Measurements from ENCODE around the gene CLSTN2.

Gene CLSTN2

DNA sequence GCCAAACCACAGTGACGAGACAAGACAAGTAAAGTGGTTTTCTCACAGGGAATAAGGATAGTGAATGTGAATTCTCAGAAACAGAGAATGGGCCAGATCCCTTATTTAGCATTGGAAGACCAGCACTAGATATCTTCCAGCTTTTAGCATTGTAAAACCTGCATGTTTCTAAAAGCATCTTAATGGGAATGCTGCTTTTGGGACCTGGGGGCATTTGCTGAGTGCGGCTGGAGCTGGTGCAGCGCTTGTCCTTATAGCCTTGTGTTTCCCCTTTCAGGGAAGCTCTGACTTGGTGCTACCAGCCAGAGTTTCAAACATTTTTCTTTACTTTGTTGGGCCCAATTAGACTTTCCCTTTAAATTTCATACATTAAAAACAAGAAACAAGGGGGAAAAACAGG lies 52.9 kb downstream of the CLSTN2 start:
- H3K27me3 ChIP-seq (ENCODE audit: control insufficient read depth in 3 of 3, insufficient read depth in 3 of 3, low read depth in 1 of 3, low read length in 3 of 3), result no peaks in the 10 kb centered on the region
- H3K4me3 ChIP-seq (ENCODE audit: low read length in 2 of 2), result no peak overlapping the region
- no peak for DNase-seq (ENCODE audit: low spot score)

DNA sequence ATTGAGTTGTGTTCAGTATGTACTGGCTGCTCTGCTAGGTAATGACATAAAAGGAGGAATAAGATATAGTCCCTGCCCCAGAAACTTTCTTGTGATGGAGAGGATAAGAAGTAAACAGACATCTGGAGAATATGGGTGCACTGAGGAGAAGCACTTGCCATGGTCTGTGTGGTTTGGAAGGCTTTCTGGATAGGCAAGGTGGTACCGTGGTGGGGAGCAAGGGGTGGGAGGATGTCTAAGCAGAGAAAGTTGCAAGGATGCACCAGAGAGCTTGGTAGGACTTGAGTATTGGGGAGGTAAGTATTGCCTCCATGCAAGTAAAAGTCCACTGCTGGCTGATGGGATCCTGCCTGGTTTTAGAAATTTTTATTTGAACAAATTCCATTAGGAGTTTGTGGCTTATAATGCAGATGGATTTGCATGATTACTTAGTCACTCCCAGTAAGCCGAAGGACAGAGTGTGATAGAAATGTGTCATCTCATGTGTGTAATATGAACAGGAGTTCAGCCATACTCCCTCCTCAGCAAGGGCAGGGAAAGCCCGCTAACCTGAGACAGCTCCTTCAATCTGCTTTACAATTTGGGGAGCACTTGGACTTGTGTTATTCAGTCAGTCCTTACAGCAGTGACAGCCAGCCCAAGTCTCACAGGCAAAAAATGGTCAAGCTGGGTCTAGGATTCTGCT lies 53.6 kb downstream of the CLSTN2 start:
- no peaks in the 10 kb centered on the region for H3K9me3 ChIP-seq (replicated peaks in 1 of 2; ENCODE audit: control insufficient read depth in 2 of 2, insufficient read depth in 1 of 2, low read depth in 1 of 2, low read length in 2 of 2)
- H3K23ac ChIP-seq (ENCODE audit: low read depth, low read length, poor library complexity), result no peak overlapping the region
- H3K27ac ChIP-seq (replicated peaks; ENCODE audit: low read length), result no peak overlapping the region
- no peak overlapping the region for H3K18ac ChIP-seq (ENCODE audit: low read length)
- no peaks in the 10 kb centered on the region for H3K4me1 ChIP-seq (ENCODE audit: control insufficient read depth in 2 of 2, insufficient read depth in 1 of 2, low read depth in 1 of 2, low read length in 2 of 2)
- H3K27me3 ChIP-seq (ENCODE audit: control insufficient read depth in 3 of 3, insufficient read depth in 3 of 3, low read depth in 1 of 3, low read length in 3 of 3), result no peaks in the 10 kb centered on the region
- H3K4me2 ChIP-seq (ENCODE audit: insufficient read depth, low read length, poor library complexity, severe bottlenecking), result no peak overlapping the region
- H2BK5ac ChIP-seq (ENCODE audit: low read length), result no peak overlapping the region
- no peak for DNase-seq (ENCODE audit: low spot score)
- no peak overlapping the region for H4K8ac ChIP-seq (ENCODE audit: low read depth, low read length)
- no peak overlapping the region for H2BK120ac ChIP-seq (ENCODE audit: low read depth, low read length)
- H3K4ac ChIP-seq (ENCODE audit: low read length), result no peak overlapping the region
- no peaks in the 10 kb centered on the region for H3K79me1 ChIP-seq (ENCODE audit: low read depth, low read length)
- no peak overlapping the region for H2BK15ac ChIP-seq (ENCODE audit: low read length)
- no peaks in the 10 kb centered on the region for H3K36me3 ChIP-seq (replicated peaks in 1 of 2; ENCODE audit: control insufficient read depth in 2 of 2, insufficient read depth in 2 of 2, low read length in 2 of 2)
- no peak overlapping the region for H4K91ac ChIP-seq (ENCODE audit: low read depth, low read length, poor library complexity)
- H2AFZ ChIP-seq (ENCODE audit: low read length), result no peak overlapping the region
- H2AK5ac ChIP-seq (ENCODE audit: low read depth, low read length), result no peak overlapping the region
- no CpG with 5 or more reads among the region's 3 CpGs for WGBS, 2 donors (ENCODE audit: extremely low coverage in 2 of 2, insufficient read length in 2 of 2, insufficient replicate concordance in 1 of 2)
- H2BK12ac ChIP-seq (ENCODE audit: low read length), result no peak overlapping the region
- no peak overlapping the region for H3K14ac ChIP-seq (ENCODE audit: low read length)
- no peak overlapping the region for H3K9ac ChIP-seq (ENCODE audit: low read depth, low read length, poor library complexity)
- no peak overlapping the region for H3K4me3 ChIP-seq (ENCODE audit: low read length in 2 of 2)

More for the DNA sequence above, 52.9 kb downstream of the CLSTN2 start:
- Histone ChIP-seq H3K18ac (ENCODE audit: low read length) (no peak overlapping the region), H3K4ac (ENCODE audit: low read length) (no peak overlapping the region), H3K9ac (ENCODE audit: low read depth, low read length, poor library complexity) (no peak overlapping the region), H2BK5ac (ENCODE audit: low read length) (no peak overlapping the region), H3K4me1 (ENCODE audit: control insufficient read depth in 2 of 2, insufficient read depth in 1 of 2, low read depth in 1 of 2, low read length in 2 of 2) (no peaks in the 10 kb centered on the region), H3K9me3 (replicated peaks in 1 of 2; ENCODE audit: control insufficient read depth in 2 of 2, insufficient read depth in 1 of 2, low read depth in 1 of 2, low read length in 2 of 2) (no peaks in the 10 kb centered on the region), H3K36me3 (replicated peaks in 1 of 2; ENCODE audit: control insufficient read depth in 2 of 2, insufficient read depth in 2 of 2, low read length in 2 of 2) (no peaks in the 10 kb centered on the region), H4K91ac (ENCODE audit: low read depth, low read length, poor library complexity) (no peak overlapping the region), H3K4me2 (ENCODE audit: insufficient read depth, low read length, poor library complexity, severe bottlenecking) (no peak overlapping the region), H3K27ac (replicated peaks; ENCODE audit: low read length) (no peak overlapping the region), H3K79me1 (ENCODE audit: low read depth, low read length) (no peaks in the 10 kb centered on the region), H4K8ac (ENCODE audit: low read depth, low read length) (no peak overlapping the region), H3K23ac (ENCODE audit: low read depth, low read length, poor library complexity) (no peak overlapping the region), H2AFZ (ENCODE audit: low read length) (no peak overlapping the region), H2BK120ac (ENCODE audit: low read depth, low read length) (no peak overlapping the region), H2BK12ac (ENCODE audit: low read length) (no peak overlapping the region), H2BK15ac (ENCODE audit: low read length) (no peak overlapping the region), H3K14ac (ENCODE audit: low read length) (no peak overlapping the region), H2AK5ac (ENCODE audit: low read depth, low read length) (no peak overlapping the region)
- no CpG with 5 or more reads among the region's 3 CpGs for WGBS, 2 donors (ENCODE audit: extremely low coverage in 2 of 2, insufficient read length in 2 of 2, insufficient replicate concordance in 1 of 2)

DNA sequence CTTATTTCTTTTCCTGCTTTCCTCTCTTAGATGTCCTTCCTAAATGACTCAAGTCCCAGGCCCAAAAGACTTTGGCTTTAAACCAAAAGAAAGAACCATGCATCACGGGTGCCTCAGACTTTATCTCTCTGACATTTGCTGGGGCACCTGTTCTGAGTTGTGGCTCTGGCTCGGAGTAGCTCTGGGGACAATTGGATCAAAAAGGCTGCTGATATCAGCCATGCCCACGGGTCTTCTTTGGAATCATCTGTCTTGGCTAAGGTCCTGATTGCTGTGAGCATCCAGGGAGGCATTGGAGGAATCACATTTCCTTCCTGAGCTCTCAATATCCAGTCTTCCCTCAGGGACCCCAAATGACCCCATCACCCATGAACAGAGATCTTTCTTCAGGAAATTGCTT lies 59.9 kb downstream of the CLSTN2 start:
- Histone ChIP-seq H3K79me1 (ENCODE audit: low read depth, low read length) (no peaks in the 10 kb centered on the region), H3K27me3 (ENCODE audit: control insufficient read depth in 3 of 3, insufficient read depth in 3 of 3, low read depth in 1 of 3, low read length in 3 of 3) (no peaks in the 10 kb centered on the region), H3K18ac (ENCODE audit: low read length) (no peak overlapping the region), H3K27ac (replicated peaks; ENCODE audit: low read length) (no peak overlapping the region), H3K9ac (ENCODE audit: low read depth, low read length, poor library complexity) (no peak overlapping the region), H3K36me3 (replicated peaks in 1 of 2; ENCODE audit: control insufficient read depth in 2 of 2, insufficient read depth in 2 of 2, low read length in 2 of 2) (no peaks in the 10 kb centered on the region), H3K4me1 (ENCODE audit: control insufficient read depth in 2 of 2, insufficient read depth in 1 of 2, low read depth in 1 of 2, low read length in 2 of 2) (no peaks in the 10 kb centered on the region), H3K23ac (ENCODE audit: low read depth, low read length, poor library complexity) (no peak overlapping the region), H2BK5ac (ENCODE audit: low read length) (no peak overlapping the region), H2AK5ac (ENCODE audit: low read depth, low read length) (no peak overlapping the region), H3K4me3 (ENCODE audit: low read length in 2 of 2) (no peak overlapping the region), H3K4me2 (ENCODE audit: insufficient read depth, low read length, poor library complexity, severe bottlenecking) (no peak overlapping the region), H4K91ac (ENCODE audit: low read depth, low read length, poor library complexity) (no peak overlapping the region), H2BK12ac (ENCODE audit: low read length) (no peak overlapping the region), H4K8ac (ENCODE audit: low read depth, low read length) (no peak overlapping the region), H3K4ac (ENCODE audit: low read length) (no peak overlapping the region), H3K9me3 (replicated peaks in 1 of 2; ENCODE audit: control insufficient read depth in 2 of 2, insufficient read depth in 1 of 2, low read depth in 1 of 2, low read length in 2 of 2) (no peaks in the 10 kb centered on the region), H2AFZ (ENCODE audit: low read length) (no peak overlapping the region), H3K14ac (ENCODE audit: low read length) (no peak overlapping the region), H2BK15ac (ENCODE audit: low read length) (no peak overlapping the region), H2BK120ac (ENCODE audit: low read depth, low read length) (no peak overlapping the region)
- WGBS, 2 donors (ENCODE audit: extremely low coverage in 2 of 2, insufficient read length in 2 of 2, insufficient replicate concordance in 1 of 2), result no CpG with 5 or more reads among the region's 3 CpGs
- no peak for DNase-seq (ENCODE audit: low spot score)

DNA sequence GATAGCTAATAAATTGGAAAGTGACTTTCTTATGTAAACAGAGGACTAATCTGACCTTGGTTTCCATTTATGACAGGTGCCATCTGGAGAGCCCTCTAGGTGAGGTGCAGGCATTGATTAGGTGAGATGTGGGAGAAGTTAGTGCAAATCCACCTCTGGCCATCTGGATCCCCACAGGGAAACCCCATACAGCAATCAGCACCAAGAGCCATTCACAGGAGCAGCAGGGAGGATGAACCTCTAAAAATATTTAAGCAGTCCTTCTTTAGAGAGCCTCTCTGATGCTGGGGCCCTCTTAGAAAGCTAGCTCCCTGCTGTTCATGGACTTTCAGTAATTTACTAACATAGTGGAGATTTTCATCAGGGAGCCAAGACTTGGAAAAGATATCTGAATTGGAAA lies 69.3 kb downstream of the CLSTN2 start:
- no peak overlapping the region for H3K14ac ChIP-seq (ENCODE audit: low read length)
- no peak overlapping the region for H2BK5ac ChIP-seq (ENCODE audit: low read length)
- peaks cover 0 to 2% of the 10 kb centered on the region in 2 donors for H3K4me1 ChIP-seq (ENCODE audit: control insufficient read depth in 2 of 2, insufficient read depth in 1 of 2, low read depth in 1 of 2, low read length in 2 of 2)
- no peaks in the 10 kb centered on the region for H3K79me1 ChIP-seq (ENCODE audit: low read depth, low read length)
- no peak overlapping the region for H3K9ac ChIP-seq (ENCODE audit: low read depth, low read length, poor library complexity)
- no peak overlapping the region for H3K4me2 ChIP-seq (ENCODE audit: insufficient read depth, low read length, poor library complexity, severe bottlenecking)
- no peaks in the 10 kb centered on the region for H3K27me3 ChIP-seq (ENCODE audit: control insufficient read depth in 3 of 3, insufficient read depth in 3 of 3, low read depth in 1 of 3, low read length in 3 of 3)
- no peak overlapping the region for H2BK12ac ChIP-seq (ENCODE audit: low read length)
- no peak overlapping the region for H3K18ac ChIP-seq (ENCODE audit: low read length)
- H3K9me3 ChIP-seq (replicated peaks in 1 of 2; ENCODE audit: control insufficient read depth in 2 of 2, insufficient read depth in 1 of 2, low read depth in 1 of 2, low read length in 2 of 2), result no peaks in the 10 kb centered on the region
- no peak overlapping the region for H2BK15ac ChIP-seq (ENCODE audit: low read length)
- H3K23ac ChIP-seq (ENCODE audit: low read depth, low read length, poor library complexity), result no peak overlapping the region
- H3K36me3 ChIP-seq (replicated peaks in 1 of 2; ENCODE audit: control insufficient read depth in 2 of 2, insufficient read depth in 2 of 2, low read length in 2 of 2), result no peaks in the 10 kb centered on the region
- no peak overlapping the region for H3K27ac ChIP-seq (replicated peaks; ENCODE audit: low read length)
- H2BK120ac ChIP-seq (ENCODE audit: low read depth, low read length), result no peak overlapping the region
- H2AK5ac ChIP-seq (ENCODE audit: low read depth, low read length), result no peak overlapping the region
- H4K91ac ChIP-seq (ENCODE audit: low read depth, low read length, poor library complexity), result no peak overlapping the region
- no peak for DNase-seq (ENCODE audit: low spot score)
- H4K8ac ChIP-seq (ENCODE audit: low read depth, low read length), result no peak overlapping the region
- H3K4me3 ChIP-seq (ENCODE audit: low read length in 2 of 2), result no peak overlapping the region
- no peak overlapping the region for H3K4ac ChIP-seq (ENCODE audit: low read length)
- H2AFZ ChIP-seq (ENCODE audit: low read length), result no peak overlapping the region

Measured in neuronal stem cell (in vitro differentiated cells).